Measurements from ENCODE around the gene PTPRH.

Gene PTPRH

GRCh38 chr19:55196803-55197202, 12.5 kb downstream of the PTPRH start:
- no peak for TF ChIP-seq CTCF (IDR thresholded peaks at IDR 0.05)

- no peak for TF ChIP-seq CTCF (IDR thresholded peaks at IDR 0.05)
These were observed 15.8 kb downstream of the PTPRH start for GRCh38 chr19:55193481-55193880.

GRCh38 chr19:55189403-55189835, 19.9 kb downstream of the PTPRH start:
- no peak for TF ChIP-seq CTCF (IDR thresholded peaks at IDR 0.05)

- TF ChIP-seq CTCF (IDR thresholded peaks at IDR 0.05): no peak
These were observed 20.7 kb downstream of the PTPRH start for GRCh38 chr19:55188625-55189024.

- no peak for TF ChIP-seq CTCF (IDR thresholded peaks at IDR 0.05)
These were observed 23.2 kb downstream of the PTPRH start for GRCh38 chr19:55186080-55186479.

GRCh38 chr19:55181740-55182139, 27.6 kb downstream of the PTPRH start:
- no peak for TF ChIP-seq CTCF (IDR thresholded peaks at IDR 0.05)

- no peak for TF ChIP-seq CTCF (IDR thresholded peaks at IDR 0.05)
These were observed 29.5 kb downstream of the PTPRH start, which contains the start of gene SYT5 for GRCh38 chr19:55179606-55180484. SYT5 (minus strand) TSS chr19:55180289; CDS start chr19:55179041, 1,248 bp downstream.
